Erythroblast (primary cell): ENCODE measurements around the gene DYNLT1.

ENCODE experiments used
- DNase-seq, 2 experiments: peaks; one replicate each; lab custom pipeline; 2025; lab: John Stamatoyannopoulos, UW
- GATA1 ChIP-seq: IDR thresholded peaks from 2 replicates; pipeline ENCODE4 v1.6.1; 2011; ENCODE audit warnings: low read depth, mild to moderate bottlenecking, control low read depth, low read length, moderate library complexity
- POLR2A ChIP-seq: IDR thresholded peaks from 2 replicates; pipeline ENCODE4 v1.6.1; 2011; ENCODE audit warnings: mild to moderate bottlenecking, low read length

The DYNLT1 gene

GRCh38 chr6:158597565-158597964, 47.0 kb downstream of the DYNLT1 start:
- DNase-seq = no peak
- TF ChIP-seq POLR2A = no peak
- no peak for TF ChIP-seq GATA1

DNA sequence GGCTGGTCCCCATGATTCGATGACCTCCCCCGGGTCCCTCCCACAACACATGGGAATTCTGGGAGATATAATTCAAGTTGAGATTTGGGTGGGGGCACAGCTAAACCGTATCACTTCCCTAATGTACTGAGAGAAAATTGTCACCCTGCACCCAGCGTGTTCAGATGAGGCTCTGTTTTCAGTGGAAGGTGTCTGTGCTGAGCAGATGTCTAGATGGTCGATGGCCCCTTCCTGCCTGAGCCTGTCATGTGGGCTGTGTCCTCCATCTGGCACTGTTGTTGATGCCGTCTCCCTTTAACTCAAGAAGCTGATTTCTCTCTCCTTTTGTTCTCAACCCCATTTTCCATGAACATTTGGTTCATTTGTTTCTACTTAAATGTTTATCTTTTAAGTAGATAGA, 47.7 kb downstream of the DYNLT1 start:
- DNase-seq = no peak
- TF ChIP-seq POLR2A = no peak
- no peak for TF ChIP-seq GATA1

- DNase-seq = peak; percentile 11 to 24
Measured at GRCh38 chr6:158595223-158595622, 49.3 kb downstream of the DYNLT1 start.

GRCh38 chr6:158593670-158594069, 50.9 kb downstream of the DYNLT1 start:
- DNase-seq = no peak
- no peak for TF ChIP-seq GATA1
- TF ChIP-seq POLR2A = no peak

More at GRCh38 chr6:158595223-158595622, 49.3 kb downstream of the DYNLT1 start:
- TF ChIP-seq GATA1 (no peak), POLR2A (no peak)

GRCh38 chr6:158591810-158592209, 52.7 kb downstream of the DYNLT1 start:
- no peak for DNase-seq
- no peak for TF ChIP-seq GATA1
- TF ChIP-seq POLR2A = no peak

GRCh38 chr6:158591134-158591809, 53.3 kb downstream of the DYNLT1 start:
- no peak for DNase-seq
- TF ChIP-seq POLR2A = no peak
- no peak for TF ChIP-seq GATA1

DNA sequence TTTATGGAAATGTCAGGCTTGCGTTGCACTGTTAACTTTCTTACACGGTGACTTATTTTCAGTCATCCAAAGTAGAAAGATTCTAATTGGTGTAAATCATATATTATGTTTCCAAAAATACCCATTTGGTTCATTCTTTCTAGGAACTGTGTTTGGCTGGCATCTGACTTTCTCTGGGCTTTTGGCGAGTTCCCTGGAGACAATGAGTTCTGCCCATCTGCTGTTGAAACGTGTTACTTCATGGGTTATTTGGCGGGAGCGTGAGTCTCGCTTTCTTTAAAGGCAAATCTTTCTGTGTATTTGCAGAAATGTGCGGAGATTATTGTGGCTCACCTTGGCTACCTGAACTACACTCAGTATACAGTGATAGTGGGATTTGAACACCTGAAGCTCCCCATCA, 55.2 kb downstream of the DYNLT1 start:
- TF ChIP-seq POLR2A (no peak), GATA1 (no peak)

GRCh38 chr6:158586652-158587051, 57.9 kb downstream of the DYNLT1 start:
- DNase-seq = no peak
- TF ChIP-seq GATA1 (no peak), POLR2A (no peak)

More for the DNA sequence above, 55.2 kb downstream of the DYNLT1 start:
- DNase-seq = no peak
